Activated T-helper 1 cell treated with Interleukin-2 at 50 U/mL for 16 hours (primary cell): Measurements from ENCODE around the gene MATN4.

Source experiments
- DNase-seq: peaks from one replicate; pipeline ENCODE4 v3.0.0-alpha.2; 2020; ENCODE audit warnings: low read depth

MATN4 gene

DNA sequence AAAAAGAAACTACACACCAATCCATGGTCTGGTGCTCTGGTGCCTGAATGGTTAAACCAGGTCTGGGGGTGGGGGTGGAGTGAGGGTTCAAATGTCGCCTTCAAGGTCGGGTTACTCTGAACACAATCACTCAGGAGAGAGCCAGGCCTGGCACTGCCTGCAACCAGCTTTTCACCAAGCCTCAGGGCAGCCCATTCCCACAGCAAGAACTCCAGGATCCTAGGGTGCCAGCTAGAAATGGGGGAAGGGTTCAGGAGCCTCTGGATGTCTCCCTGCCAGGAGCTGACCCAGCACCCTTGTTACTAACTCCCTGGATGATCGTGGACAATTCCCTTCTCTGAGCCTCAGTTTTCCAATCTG lies 33.5 kb upstream of the MATN4 start:
- no peak for DNase-seq

DNA sequence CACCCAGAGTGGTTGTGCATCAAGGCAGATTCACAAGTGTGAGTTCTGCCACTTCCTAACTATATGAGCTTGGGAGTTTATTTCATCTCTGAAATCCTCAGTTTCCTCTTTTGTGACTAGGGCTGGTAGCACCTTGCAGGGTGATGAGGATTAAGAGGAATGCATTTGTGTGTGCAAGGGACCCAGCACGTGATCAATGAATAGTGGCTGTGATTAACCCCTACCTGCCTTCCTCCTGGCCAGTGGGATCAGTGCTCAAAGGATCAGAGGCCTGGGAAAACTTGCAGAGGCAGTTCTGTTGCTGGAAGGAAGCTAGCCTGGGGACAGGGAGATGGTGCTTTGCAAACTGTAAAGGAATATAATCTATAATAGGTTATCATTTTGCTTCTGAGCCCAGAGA lies 32.9 kb upstream of the MATN4 start:
- no peak for DNase-seq

DNA sequence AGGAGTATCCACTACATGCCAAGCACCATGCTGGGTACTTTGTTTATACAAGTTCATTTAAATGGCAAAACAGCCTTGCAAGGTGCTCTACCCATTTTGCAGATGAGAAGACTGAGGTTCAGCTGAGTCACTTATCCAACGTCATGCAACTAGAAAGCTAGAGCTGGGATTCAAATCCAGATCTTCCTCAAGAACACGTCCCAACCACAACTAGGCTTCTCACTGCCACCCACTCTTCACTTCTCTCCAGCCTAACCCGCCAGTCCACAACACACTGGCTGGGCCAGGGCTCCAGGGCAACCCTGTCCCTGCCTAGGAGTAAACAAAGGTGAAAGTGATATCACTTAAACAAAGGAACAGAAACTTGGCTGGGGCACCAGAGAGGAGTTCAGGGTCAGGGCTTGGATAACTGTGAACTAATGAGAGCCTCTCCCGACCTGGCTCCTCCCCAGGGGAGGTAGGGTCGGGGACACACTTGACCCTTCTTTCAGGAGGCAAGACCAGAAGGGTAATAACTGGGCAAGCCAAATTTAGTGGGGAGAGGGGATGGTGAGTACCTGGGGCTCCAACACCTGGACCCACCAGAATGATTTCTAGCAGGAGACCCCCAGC lies 32.2 kb upstream of the MATN4 start:
- DNase-seq = no peak

DNA sequence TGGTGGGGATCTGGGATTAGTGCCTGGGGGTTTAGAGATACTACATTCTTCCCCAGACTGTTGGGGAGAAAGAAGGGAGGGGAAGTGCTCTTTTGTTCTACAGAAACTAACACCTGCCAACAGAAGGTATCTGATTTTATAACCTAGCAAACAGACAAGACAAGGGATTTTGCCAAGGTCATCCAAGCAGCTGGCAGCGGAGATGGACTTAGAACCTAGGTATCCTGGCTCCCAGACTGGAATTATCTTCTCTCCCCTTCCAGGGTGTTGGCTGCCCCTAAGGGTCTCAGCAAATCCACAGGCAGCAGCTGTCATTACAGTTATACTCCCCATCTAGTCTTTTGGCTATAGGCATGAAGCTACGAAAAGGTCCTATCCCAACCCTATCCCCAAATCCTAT lies 31.7 kb upstream of the MATN4 start:
- no peak for DNase-seq

DNA sequence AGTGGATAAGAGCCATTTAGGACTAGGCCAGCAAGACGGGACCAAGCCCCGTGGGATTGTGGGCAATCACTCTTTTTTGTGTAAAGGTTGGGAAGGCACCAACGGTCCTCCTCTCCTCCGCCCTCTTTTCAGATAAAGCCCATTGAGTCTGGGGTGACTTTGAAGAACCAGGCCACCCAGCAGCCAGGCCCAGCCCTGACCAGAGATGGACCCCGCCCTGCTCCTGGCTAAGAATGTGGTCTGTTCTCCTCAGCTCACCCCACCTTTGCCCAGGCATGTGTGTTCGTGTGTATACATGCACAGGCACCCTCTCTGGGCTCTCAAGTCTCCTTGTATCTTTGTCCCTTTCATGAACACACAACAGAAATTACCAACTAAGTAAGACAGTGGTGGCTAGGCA lies 31.0 kb upstream of the MATN4 start:
- no peak for DNase-seq

DNA sequence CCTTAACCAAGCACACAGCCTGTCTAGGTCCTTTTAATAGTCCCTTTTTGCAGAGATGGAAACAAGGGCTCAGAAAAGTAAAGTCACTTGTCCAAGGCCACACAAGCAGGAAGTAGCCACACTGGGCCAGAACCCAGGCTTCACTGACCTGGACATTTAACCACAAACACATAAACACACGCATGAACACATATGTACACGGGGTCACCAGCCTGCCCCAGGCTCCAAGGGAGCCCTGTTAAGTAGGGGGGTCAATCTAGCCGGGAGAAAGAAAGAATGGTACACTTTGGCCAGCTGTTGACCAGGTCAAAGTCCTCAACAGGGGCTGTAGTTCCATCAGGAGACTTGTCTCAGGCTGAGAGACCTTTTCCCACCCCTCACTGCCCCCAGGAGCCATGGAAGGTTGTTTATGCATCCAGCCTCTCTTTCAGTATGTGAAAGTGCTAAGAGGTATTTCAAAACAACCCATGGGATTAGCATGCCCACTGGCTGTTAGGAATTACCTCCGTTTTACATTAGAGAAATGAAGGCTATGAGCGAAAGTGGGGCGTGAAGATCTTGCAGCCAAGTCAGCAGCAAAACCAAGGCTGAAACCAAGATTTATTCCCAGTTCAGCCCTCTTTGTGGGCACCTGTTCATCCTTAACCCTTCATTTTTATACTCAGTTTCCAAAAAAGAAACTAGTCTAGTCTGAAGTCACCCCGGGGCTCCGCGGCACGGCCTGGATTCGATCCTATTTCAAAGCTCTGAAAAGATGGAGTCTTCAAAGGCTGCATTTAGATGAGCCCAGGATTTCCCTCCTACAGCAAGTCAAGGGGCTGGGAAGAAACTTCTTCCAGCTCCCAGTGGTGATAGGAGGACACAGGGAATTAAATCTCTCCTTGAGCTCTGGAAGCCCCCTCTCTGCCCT lies 30.3 kb upstream of the MATN4 start:
- DNase-seq = no peak

DNA sequence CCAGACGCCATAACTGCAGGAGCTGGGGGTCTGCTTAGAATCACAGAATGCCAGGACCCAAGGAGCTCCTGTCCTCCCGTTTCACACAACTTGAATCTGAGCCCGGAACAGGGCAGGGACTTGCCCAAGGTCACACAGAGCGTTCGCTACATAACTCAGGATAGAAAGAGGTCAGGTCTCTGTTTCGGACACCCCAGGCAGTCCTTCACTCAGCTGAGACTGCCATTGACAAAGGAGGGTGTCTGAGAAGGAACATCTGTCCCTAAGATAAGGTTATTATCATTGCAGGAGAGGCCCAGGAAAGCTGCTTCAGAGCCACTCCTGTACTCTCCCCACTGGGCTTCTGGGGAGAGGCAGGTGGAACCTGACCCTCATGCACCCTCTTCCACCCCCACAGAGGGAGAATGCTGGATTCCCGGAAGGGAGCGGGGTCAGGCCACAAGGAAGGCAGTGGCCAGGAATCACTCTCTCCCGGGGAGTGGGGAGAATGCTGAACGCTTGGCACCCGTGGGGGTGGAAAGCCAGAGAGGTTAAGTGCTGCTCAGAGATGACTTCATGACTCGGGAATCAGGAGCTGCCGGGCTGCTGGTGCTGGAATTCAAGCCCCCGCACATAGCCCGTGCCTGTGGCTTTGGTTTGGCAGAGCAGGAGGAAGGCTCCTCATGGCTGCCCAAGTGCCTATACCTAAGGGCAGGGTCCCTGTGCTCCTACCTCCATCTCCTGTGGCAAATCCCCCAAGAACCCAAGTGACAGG lies 29.4 kb upstream of the MATN4 start:
- DNase-seq = no peak

DNA sequence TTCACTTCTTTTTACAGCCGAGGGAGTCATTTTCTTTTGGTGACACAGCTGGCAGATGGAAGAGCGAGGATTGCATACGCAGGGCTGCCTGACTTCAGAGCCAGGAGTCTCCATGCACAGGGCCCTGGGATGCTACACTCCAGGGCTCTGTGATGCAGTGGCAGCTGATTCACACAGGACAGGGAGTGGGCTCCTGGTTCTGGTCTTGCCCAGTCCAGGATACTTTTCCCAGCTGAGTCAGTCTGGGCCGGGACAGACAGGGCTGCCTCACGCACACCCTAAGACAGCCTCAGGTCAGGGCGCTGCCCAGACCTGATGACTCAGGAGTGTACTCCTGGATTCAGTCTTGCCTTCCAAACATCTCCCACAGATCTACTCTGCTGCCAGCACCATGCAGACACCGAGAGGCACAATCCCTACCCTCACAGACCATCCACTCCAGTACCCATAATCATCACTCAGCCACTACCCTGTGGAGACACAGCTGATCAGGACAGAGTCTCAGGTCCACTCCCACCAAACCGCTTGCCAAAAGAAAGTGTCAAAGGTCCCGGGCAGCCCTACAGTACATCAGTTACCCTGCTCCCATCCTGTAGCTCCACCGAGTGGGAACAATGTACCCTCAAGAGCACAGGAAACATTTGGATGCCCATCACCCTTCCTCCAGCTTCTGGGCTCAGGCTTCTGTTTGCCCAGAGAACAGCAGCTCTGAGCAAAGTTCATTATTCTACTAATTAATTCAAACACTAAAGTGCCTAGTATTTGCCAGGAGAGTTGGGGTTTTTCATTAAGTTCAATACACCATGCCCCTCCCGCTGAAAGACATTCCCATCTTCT lies 28.6 kb upstream of the MATN4 start:
- DNase-seq = no peak

DNA sequence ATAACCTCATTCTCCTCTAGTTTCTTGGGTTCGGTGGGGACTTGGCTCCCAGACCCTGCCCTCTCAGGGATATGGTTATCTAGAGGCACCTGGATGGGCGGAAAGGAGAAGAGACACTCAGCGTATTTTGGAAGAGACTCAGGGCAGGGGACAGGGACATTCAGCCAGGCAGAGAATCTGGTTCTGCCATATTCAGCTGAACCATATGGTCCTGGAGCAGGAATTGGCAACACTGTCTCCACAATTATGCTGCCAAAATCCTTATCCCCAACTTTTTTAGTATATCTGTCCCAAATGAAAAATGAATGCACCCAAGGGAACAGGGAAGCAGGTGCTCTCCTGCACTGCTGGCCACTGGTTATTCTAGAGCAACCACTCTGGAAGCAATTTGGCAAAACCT lies 22.4 kb upstream of the MATN4 start:
- DNase-seq = no peak

DNA sequence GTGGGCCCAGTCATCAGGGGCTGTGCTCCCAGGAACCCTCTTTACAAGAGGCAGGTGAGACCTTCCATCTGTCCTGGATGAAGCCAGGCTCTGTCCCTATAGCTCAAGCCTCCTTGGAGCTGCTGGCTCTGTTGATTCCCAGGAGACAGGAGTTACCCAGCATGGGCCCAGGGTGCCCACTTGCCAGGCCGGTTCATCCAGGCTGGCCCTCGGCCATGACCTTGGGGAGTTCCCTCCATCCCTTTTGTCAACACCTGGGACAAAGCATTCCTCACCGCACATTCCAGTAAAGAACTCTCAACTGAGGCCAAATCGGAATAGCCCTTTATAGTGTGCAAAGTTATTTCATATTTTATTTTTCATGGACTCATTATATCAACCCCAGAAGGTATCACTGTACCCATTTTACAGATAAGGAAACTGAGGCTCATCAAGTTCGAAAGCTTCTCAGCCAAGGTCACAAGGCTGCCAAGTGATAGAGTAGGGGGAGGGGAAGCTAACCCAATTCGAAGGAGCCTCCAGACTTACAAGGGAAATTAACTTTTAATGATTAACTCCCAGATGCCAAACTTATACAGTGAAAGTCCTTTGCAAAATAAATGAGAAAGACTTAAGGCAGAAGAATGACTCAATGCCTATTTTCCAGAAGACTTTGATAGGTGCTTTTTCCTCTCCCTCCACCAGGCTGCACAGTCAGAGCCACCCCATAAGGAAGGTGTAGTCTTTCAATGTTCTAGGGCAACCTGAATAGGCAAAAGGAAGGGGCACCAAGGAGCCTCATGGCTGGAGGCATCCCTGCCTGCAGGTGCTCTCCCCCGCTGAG lies 21.6 kb upstream of the MATN4 start:
- DNase-seq = no peak

DNA sequence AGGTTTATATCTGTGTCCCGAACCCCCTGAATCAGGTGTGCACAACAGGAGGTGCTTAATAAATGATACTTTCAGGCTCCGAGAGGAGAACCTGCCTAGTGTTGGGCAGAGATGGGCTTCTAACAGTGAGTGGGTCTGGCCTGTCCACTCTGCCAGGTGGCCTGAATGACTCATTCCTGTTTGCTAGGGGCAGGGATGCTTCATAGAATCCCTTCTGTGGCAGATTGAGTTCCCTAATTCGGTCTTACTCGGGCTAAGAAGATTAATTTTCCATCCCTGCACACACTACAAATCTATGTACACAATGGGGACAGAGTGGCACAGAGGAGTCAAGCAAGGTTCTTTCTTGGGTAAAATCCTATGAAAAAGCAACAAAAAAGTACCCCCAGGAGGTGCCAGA lies 20.4 kb upstream of the MATN4 start:
- DNase-seq = no peak

DNA sequence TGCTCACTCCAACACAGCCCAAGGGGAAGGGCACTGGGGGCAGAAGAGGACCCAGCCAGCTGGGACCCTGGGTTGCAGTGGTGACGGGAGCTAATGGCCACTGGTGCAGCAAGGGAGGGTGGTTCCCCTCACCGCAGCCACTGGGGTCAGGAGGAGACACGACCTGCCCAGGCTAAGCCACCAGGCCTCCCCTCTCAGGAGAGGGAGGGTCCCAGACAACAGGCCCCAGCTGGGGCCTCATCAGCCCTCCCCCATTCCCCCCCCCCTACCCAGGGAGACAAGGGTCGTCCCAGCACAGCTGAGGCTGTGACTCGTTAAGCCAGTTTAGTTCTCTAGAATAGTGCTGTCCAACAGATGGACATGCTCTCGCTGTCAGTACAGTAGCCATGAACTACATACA lies 17.3 kb upstream of the MATN4 start:
- no peak for DNase-seq

DNA sequence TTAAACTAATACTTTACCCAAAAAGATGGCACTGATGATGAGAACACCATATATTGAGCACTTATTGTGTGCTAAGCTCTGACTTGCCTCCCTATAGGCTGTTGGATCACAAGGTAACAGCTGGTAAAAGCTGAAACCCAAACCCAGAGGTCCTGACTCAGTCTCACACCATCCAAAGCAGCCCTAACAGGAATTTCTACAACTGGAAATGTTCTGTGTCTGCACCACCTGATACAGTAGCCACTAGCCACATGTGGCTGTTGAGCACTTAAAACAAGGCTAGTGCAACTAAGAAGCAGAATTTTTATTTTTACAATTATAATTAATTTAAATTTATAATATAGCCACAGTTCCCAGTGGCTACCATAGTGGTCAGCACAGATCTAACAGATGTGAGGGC lies 15.6 kb upstream of the MATN4 start:
- no peak for DNase-seq

DNA sequence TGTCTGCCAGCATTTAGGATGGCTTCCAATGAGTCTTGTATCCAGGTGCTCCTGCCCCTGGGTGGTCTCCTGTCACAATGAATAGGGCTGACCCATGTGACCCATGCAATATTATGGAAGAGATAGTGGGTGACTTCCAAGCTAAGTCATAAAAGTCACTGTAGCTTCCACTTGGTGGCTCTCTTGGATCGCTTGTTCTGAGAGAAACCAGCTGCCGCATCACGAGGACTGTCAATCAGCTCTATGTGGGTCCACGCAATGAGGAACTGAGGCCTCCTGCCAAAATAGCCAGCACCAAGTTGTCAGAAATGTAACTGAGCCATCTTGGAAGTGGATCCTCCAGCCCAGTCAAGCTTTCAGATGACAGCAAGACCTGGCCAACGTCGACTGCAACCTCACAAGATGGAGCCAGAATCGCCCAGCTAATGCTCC lies 14.9 kb upstream of the MATN4 start:
- DNase-seq = no peak

DNA sequence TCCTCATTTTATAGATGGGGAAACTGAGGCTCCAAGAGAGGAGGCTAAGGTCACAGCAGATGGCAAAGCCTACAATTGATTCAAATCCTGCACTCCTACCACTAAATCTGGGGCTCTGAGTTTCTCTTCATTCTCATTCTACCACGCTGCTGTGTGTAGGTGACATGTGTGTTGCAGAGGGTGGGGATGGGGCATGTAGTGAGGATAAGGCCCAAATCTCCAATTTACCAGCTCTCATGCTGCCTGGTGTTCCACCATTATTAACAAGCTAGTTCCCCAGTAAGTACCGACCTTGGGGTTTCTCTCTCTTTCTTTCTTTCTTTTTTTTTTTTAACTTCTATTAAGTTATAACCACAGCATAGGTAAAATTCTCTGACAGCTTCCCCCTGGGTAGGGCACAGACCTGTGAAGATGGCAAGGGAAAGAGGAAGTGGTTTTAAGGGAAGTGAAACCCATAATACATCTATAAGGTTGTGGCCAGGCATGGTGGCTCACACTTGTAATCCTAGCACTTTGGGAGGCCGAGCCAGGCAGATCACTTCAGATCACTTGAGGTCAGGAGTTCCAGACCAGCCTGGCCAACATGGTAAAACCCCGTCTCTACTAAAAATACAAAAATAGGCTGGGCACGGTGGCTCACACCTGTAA lies 13.0 kb upstream of the MATN4 start:
- DNase-seq = no peak

DNA sequence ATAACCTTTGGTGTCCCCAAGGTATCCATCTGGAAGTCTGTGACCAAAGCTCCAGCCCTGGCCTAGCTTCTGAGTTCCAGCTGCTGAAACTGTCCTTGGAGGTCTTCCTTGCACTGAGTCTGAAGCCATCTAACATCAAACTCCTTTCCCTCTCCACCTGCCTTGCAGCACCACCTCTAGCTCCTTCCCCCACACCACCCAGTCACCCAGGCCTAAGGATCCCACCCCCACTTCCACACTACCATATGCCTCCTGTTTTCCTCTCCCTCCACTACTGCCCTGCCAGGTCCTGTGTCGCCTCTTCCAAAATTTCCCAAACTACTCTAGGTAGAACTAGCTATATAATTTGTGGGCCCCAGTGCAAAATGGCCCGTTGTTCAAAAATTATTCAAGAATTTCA lies 10.8 kb upstream of the MATN4 start:
- DNase-seq = no peak

DNA sequence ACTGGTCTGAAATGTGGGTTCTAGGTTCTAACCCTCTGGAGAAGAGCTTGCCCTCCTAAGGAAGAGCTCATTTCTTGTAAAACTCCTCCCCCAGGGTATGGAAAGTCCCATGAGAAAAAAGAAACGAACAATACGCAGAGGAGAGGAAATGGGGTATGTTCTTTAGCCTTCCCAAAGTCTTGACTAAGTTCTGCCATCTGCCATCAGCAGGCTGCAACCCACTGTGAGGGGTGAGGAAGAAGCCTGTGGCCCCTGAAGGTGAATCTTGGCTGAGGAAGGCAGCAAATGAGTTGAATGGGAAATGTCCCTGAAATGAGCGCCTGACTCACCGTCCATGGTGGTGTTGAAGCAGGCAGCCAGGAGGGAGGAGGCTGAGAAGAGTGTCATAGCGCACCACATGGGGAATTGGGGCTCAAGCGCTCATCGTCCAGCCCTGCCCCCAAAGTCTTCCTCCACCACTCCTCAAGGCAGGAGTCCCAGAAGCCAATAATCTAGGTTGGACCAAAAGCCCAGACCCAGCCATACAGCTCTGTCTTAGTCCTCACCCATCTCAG lies 10.4 kb upstream of the MATN4 start:
- DNase-seq = no peak

DNA sequence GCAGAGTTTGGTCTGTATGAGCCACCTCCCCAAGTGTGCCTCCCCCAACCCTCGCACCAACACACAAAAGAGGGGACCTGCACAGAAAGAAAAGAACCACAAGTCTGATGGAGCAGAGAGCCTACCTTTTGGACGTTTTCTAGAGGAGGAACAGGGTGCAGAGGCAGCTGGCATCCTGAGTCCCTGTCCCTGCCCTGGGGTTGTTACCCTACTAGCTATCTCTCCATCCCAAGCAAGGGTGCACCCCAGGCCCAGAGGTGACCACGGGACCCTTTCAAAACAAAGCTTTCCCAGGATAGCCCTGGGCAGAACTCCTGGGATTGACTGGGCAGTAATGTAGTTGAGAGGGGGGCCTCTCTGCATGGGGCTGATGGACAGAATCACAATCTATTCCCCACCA lies 9.7 kb upstream of the MATN4 start:
- DNase-seq = no peak

DNA sequence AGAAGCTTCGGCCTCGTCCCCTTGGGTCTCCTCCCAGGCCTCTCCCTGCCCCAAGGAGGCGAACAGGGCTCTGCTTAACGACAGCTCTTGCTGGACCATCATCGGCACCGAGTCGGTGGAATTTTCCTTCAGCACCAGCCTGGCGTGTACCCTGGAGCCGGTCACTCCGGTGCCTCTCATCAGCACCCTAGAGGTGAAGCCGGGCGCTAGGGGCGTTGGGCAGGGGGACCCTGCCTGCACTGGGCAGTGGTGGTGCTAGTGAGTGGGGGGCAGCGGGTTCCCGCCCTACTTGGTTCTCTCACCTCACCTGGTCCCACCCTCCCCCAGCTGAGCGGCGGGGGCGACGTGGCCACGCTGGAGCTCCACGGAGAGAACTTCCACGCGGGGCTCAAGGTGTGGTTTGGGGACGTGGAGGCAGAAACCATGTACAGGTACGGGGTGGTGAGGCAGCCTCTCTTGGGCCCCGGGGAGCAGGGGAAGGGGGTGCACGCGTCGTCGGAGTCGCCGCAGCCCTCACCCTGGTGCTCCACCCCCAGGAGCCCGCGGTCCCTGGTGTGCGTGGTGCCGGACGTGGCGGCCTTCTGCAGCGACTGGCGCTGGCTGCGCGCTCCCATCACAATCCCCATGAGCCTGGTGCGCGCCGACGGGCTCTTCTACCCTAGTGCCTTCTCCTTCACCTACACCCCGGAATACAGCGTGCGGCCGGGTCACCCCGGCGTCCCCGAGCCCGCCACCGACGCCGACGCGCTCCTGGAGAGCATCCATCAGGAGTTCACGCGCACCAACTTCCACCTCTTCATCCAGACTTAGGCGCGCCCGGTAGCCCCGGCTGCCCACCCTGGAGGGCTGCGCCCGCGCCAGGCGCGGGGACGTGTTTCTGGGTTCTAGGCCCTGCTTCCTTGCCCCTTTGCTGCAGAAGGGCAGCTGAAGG lies 8.3 kb upstream of the MATN4 start:
- DNase-seq = no peak
